Measurements from ENCODE around the gene POLD2. TPM values are rescaled to one million over a fixed set of nuclear protein-coding genes. Genes with fewer than 3 reads are reported as not detected.

POLD2 gene
- total and polyA plus RNA-seq, 2 donors (not counting 3 experiments of a cell fraction or from before 2014, with no cell fraction given), result 96.5 to 122 TPM

GRCh38 chr7:44139311-44140010 lies 16.1 kb upstream of the POLD2 start:
- Histone ChIP-seq H3K4me3 (replicated peaks in 1 of 3; ENCODE audit: insufficient read depth in 1 of 3, low read depth in 1 of 3, low read length in 3 of 3) (no peak overlapping the region), H3K4me2 (ENCODE audit: insufficient read depth, low read length) (no peak overlapping the region), H3K79me2 (ENCODE audit: control insufficient read depth, insufficient read depth, low read length) (no peaks in the 10 kb centered on the region), H3K9me3 (replicated peaks; ENCODE audit: control insufficient read depth, insufficient read depth, low read length) (no peaks in the 10 kb centered on the region), H3K36me3 (ENCODE audit: control insufficient read depth in 2 of 2, extremely low read depth in 1 of 2, insufficient read depth in 2 of 2, low read length in 2 of 2) (no peaks in the 10 kb centered on the region), H3K27ac (ENCODE audit: insufficient read depth, low read depth, low read length) (no peak overlapping the region), H3K27me3 (ENCODE audit: control insufficient read depth in 2 of 2, insufficient read depth in 2 of 2, low read length in 2 of 2) (peaks cover 4 to 11% of the 10 kb centered on the region in 2 experiments), H4K20me1 (replicated peaks; ENCODE audit: control insufficient read depth, extremely low read depth, insufficient read depth, low read length) (no peaks in the 10 kb centered on the region), H2AFZ (ENCODE audit: low read depth, low read length) (no peak overlapping the region), H3K4me1 (ENCODE audit: control insufficient read depth, extremely low read depth, insufficient read depth, low read length) (no peaks in the 10 kb centered on the region), H3K9ac (replicated peaks; ENCODE audit: extremely low read depth, insufficient read depth, low read length) (no peak overlapping the region), H3K9me1 (replicated peaks; ENCODE audit: control insufficient read depth, extremely low read depth, insufficient read depth, low read length) (no peaks in the 10 kb centered on the region)
- ChIA-PET CTCF (no interaction called here), POLR2A (no interaction called here)
- no TSS peak for BruUV-seq (replicated peaks)
- dilution Hi-C loops (cut with MboI; ENCODE audit: extremely low pct_ligation_motif_present, low sequenced_read_pairs) (no loop called here), intact Hi-C loops (cut with micrococcal nuclease) (no loop called here)
- FAIRE-seq (no peak), DNase-seq (ENCODE audit: low read depth, low spot score) (no peak)
- no peak for TF ChIP-seq GATA2 (IDR thresholded peaks at IDR 0.05; ENCODE audit: insufficient read depth, insufficient read length, low read depth, low read length)
- no peak for TF ChIP-seq JUN (IDR thresholded peaks at IDR 0.05; ENCODE audit: borderline replicate concordance, insufficient read depth, insufficient read length, low read depth)
- no peak for TF ChIP-seq POLR2AphosphoS5 (IDR thresholded peaks at IDR 0.05; ENCODE audit: insufficient read depth, low read depth, low read length)
- no peak for TF ChIP-seq POLR2A (IDR thresholded peaks at IDR 0.05; ENCODE audit: low read depth, low read length)
- TF ChIP-seq MAX (IDR thresholded peaks at IDR 0.05; ENCODE audit: insufficient read depth, insufficient read length), result no peak

GRCh38 chr7:44138698-44139097 lies 15.3 kb upstream of the POLD2 start:
- H4K20me1 ChIP-seq (replicated peaks; ENCODE audit: control insufficient read depth, extremely low read depth, insufficient read depth, low read length), result no peaks in the 10 kb centered on the region
- POLR2A ChIA-PET, result no interaction called here
- H3K4me2 ChIP-seq (ENCODE audit: insufficient read depth, low read length), result no peak overlapping the region
- H3K27me3 ChIP-seq (ENCODE audit: control insufficient read depth in 2 of 2, insufficient read depth in 2 of 2, low read length in 2 of 2), result peaks cover 0 to 4% of the 10 kb centered on the region in 2 experiments
- BruUV-seq (replicated peaks), result no TSS peak
- dilution Hi-C loops (cut with MboI; ENCODE audit: extremely low pct_ligation_motif_present, low sequenced_read_pairs) (no loop called here), intact Hi-C loops (cut with micrococcal nuclease) (no loop called here)
- no peaks in the 10 kb centered on the region for H3K9me1 ChIP-seq (replicated peaks; ENCODE audit: control insufficient read depth, extremely low read depth, insufficient read depth, low read length)
- no peaks in the 10 kb centered on the region for H3K36me3 ChIP-seq (ENCODE audit: control insufficient read depth in 2 of 2, extremely low read depth in 1 of 2, insufficient read depth in 2 of 2, low read length in 2 of 2)
- no peak overlapping the region for H3K9ac ChIP-seq (replicated peaks; ENCODE audit: extremely low read depth, insufficient read depth, low read length)
- H3K9me3 ChIP-seq (replicated peaks; ENCODE audit: control insufficient read depth, insufficient read depth, low read length), result no peaks in the 10 kb centered on the region
- H2AFZ ChIP-seq (ENCODE audit: low read depth, low read length), result no peak overlapping the region
- no peaks in the 10 kb centered on the region for H3K4me1 ChIP-seq (ENCODE audit: control insufficient read depth, extremely low read depth, insufficient read depth, low read length)
- TF ChIP-seq MAX (IDR thresholded peaks at IDR 0.05; ENCODE audit: insufficient read depth, insufficient read length), result no peak
- TF ChIP-seq FOS (IDR thresholded peaks at IDR 0.05; ENCODE audit: borderline replicate concordance, insufficient read depth, low read length), result no peak
- no peak for TF ChIP-seq EZH2 (IDR thresholded peaks at IDR 0.05; ENCODE audit: borderline replicate concordance, low read depth, low read length, severe bottlenecking)
- no peak for TF ChIP-seq MYC (IDR thresholded peaks at IDR 0.05; ENCODE audit: low read depth, low read length)
- no peak for TF ChIP-seq JUN (IDR thresholded peaks at IDR 0.05; ENCODE audit: borderline replicate concordance, insufficient read depth, insufficient read length, low read depth)
- TF ChIP-seq POLR2AphosphoS5 (IDR thresholded peaks at IDR 0.05; ENCODE audit: insufficient read depth, low read depth, low read length), result no peak
- TF ChIP-seq POLR2A (IDR thresholded peaks at IDR 0.05; ENCODE audit: low read depth, low read length), result no peak
- TF ChIP-seq GATA2 (IDR thresholded peaks at IDR 0.05; ENCODE audit: insufficient read depth, insufficient read length, low read depth, low read length), result no peak
- CTCF ChIA-PET, result interaction anchor here (1.8 kb wide), 1 partner anchor 9 kb away, joined by 6 read pairs; no protein-coding TSS in a partner anchor
- H3K27ac ChIP-seq (ENCODE audit: insufficient read depth, low read depth, low read length), result no peak overlapping the region
- H3K4me3 ChIP-seq (replicated peaks in 1 of 3; ENCODE audit: insufficient read depth in 1 of 3, low read depth in 1 of 3, low read length in 3 of 3), result no peak overlapping the region
- FAIRE-seq (no peak), DNase-seq (ENCODE audit: low read depth, low spot score) (no peak)
- H3K79me2 ChIP-seq (ENCODE audit: control insufficient read depth, insufficient read depth, low read length), result no peaks in the 10 kb centered on the region
